GM12874 (cell line): ENCODE results near the gene CFAP97D2.
A peak's percentile ranks its signal among the peaks of the same experiment; 100 is the strongest.

Experiments
- TF ChIP-seq, protein P1 (sequence below): IDR thresholded peaks from 2 replicates; pipeline ENCODE4 v1.5.1; 2011; ENCODE audit warnings: low read depth, mild to moderate bottlenecking, control low read depth, low read length, moderate library complexity; ENCODE audit not compliant: insufficient read depth

Gene CFAP97D2

GRCh38 chr13:114142137-114142550, 36.9 kb upstream of the CFAP97D2 start:
- TF ChIP-seq, protein P1, sequence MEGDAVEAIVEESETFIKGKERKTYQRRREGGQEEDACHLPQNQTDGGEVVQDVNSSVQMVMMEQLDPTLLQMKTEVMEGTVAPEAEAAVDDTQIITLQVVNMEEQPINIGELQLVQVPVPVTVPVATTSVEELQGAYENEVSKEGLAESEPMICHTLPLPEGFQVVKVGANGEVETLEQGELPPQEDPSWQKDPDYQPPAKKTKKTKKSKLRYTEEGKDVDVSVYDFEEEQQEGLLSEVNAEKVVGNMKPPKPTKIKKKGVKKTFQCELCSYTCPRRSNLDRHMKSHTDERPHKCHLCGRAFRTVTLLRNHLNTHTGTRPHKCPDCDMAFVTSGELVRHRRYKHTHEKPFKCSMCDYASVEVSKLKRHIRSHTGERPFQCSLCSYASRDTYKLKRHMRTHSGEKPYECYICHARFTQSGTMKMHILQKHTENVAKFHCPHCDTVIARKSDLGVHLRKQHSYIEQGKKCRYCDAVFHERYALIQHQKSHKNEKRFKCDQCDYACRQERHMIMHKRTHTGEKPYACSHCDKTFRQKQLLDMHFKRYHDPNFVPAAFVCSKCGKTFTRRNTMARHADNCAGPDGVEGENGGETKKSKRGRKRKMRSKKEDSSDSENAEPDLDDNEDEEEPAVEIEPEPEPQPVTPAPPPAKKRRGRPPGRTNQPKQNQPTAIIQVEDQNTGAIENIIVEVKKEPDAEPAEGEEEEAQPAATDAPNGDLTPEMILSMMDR, result no peak

DNA sequence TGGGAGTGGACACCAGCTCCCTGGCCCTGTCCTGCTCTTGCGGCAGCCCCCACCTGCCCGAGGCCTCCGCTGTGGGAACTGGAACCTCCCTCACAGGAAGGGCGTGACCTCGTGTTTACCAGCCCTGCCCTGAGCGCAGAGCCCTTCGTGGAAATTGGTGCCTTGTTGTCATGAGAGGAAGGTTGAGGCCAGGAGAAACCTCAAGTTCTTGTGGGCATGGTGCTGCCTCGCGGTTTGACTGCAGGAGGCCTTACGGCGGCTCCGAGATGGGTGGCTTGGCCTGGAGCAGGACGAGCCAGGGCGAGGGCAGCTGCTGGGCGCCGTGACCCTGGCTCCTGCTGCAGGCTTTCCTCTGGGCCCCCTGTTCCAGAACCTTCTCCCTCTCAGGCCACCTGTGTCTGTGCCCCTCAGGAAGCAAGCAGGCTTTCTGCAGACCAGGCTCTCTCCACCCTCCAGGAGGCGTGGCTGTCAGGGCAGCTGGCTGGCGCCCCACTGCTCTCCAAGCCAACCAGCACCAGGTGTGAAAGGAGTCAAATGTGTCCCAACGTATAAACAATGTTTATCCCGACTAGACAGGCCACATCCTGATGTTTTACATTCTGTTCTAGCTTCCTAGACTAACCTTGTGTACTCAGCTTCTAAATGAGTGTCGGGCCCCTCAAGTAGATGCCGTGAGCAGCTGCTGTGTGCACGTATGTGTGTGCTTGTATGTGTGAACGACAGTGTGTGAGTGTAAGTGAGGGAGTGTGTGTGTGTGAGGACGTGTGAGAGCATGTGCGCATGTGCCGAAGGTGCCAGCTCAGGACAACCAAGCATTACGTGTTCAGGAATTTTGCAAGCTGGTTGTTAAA, 36.2 kb upstream of the CFAP97D2 start:
- TF ChIP-seq, protein P1, result no peak

GRCh38 chr13:114143806-114144605, 35.1 kb upstream of the CFAP97D2 start:
- TF ChIP-seq, protein P1, result peak; percentile 74

- TF ChIP-seq, protein P1, result no peak
Measured at GRCh38 chr13:114144606-114145244, 34.3 kb upstream of the CFAP97D2 start.

DNA sequence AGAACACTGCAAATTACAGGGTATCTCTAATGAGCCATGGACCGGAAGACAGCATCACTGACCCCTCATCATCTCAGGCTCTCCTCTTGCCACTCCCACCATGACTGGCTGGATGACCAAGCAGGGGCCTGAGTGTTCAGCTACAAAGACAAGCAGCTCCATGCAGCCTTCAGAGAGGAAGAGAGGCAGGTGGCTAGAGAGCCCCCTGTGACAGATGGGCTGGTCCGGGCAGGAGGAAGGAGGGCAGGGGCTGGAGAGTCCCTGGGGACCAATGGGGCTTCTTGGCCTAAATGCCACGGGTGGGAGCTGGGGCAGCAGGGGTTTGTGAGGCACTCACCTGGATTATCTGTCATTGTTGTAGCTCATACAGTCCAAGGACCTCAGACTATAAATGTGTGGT, 33.8 kb upstream of the CFAP97D2 start:
- TF ChIP-seq, protein P1, result no peak

- TF ChIP-seq, protein P1, result no peak
Measured at GRCh38 chr13:114145722-114146121, 33.3 kb upstream of the CFAP97D2 start.

DNA sequence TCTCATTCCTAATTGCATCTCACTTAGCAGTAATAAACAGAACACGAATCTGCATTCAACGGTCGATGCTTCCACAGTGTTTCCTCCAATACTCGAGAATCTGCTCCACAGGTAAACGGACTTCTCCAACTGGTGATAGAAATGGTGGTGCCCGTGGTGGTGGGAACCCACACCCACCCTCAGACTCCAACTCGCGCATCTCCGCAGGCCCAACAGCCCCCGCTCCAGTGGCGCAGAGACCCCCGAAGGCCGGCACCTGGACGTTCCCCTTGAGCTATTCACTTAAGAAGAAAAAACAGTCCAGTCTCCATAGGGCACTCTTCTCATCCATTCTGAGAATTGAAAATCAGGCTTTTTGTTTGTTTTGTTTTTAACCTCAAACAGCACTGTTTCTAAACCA, 32.9 kb upstream of the CFAP97D2 start:
- TF ChIP-seq, protein P1, result no peak
